Measurements from ENCODE around the gene SNX25. TPM values are rescaled to one million over a fixed set of nuclear protein-coding genes. Genes with fewer than 3 reads are reported as not detected.

Gene SNX25
- total and polyA plus RNA-seq, 4 donors = 2.8 to 13.9 (median 5.0) TPM

DNA sequence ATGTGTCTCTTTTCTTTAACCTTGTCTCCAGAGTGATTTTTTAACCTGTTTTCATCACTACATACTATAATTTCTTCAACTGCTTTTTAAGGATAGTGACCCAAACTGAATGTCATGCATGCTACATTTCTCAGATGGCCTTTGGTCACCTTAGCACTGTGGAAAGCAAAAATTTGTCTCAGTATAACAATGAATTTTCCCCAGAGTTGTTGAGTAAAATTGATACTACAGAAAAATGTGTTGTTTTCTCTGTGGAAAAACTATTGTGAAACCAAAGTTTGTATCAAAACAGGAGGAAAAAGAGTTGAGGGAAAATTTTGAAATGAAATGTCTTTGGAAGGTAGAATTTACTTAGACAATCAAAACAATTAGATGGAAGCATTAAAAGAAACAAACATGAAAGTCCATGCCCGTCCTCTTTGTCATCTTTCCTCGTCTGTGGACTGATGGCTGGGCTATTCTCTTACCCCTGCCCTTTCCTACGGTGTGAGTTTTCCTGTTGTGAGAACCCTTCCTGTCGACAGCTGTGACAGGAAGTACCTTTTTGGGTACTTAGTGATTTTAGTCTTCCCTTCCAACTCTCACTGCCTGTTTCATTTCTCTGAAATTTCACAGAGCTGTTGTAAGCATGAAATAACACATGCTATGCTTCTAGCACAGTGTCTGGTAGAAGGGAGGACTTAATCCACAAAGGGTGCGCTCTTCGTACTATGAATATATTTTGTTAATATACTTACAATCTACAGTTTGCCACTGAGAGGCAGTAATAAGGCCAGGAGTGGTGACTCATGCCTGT is 135.5 kb downstream of the SNX25 start:
- H3K27me3 ChIP-seq (ENCODE audit: control insufficient read depth in 4 of 4, insufficient read depth in 4 of 4, low read length in 3 of 4) = no peaks in the 10 kb centered on the region
- H3K4me3 ChIP-seq (ENCODE audit: low read depth in 1 of 3, low read length in 3 of 3) = no peak overlapping the region
- no peaks in the 10 kb centered on the region for H3K4me1 ChIP-seq (ENCODE audit: control insufficient read depth in 4 of 4, insufficient read depth in 4 of 4, low read length in 3 of 4)
- H3K9me3 ChIP-seq (ENCODE audit: control insufficient read depth in 4 of 4, low read length in 3 of 4) = no peaks in the 10 kb centered on the region
- peaks cover 0 to 13% (median 4%) of the 10 kb centered on the region in 4 donors for H3K36me3 ChIP-seq (ENCODE audit: control insufficient read depth in 4 of 4, insufficient read depth in 3 of 4, low read depth in 1 of 4, low read length in 3 of 4)
- H3K9ac ChIP-seq (ENCODE audit: low read depth in 1 of 2, low read length in 2 of 2) = no peak overlapping the region
- WGBS = 72% methylated on average over 6 of the region's 6 CpGs
- no peak for DNase-seq (ENCODE audit: low spot score)
- no peak overlapping the region for H3K27ac ChIP-seq (ENCODE audit: low read depth in 1 of 2, low read length in 2 of 2)
- TF ChIP-seq ZBTB33 (IDR thresholded peaks at IDR 0.05) (no peak), ATF3 (IDR thresholded peaks at IDR 0.05) (no peak), FOXA1 (IDR thresholded peaks at IDR 0.05) (no peak), GABPA (IDR thresholded peaks at IDR 0.05 in 1 of 2, conservative IDR thresholded peaks at IDR 0.05 in 1 of 2) (no peak), FOXA2 (IDR thresholded peaks at IDR 0.05) (no peak), REST (IDR thresholded peaks at IDR 0.05) (no peak), EGR1 (IDR thresholded peaks at IDR 0.05; ENCODE audit: low read depth in 2 of 2) (no peak), TAF1 (conservative IDR thresholded peaks at IDR 0.05) (no peak), RXRA (IDR thresholded peaks at IDR 0.05) (no peak), HNF4G (IDR thresholded peaks at IDR 0.05) (no peak), RAD21 (IDR thresholded peaks at IDR 0.05) (no peak), YY1 (IDR thresholded peaks at IDR 0.05) (no peak)
- TF ChIP-seq, protein P1, sequence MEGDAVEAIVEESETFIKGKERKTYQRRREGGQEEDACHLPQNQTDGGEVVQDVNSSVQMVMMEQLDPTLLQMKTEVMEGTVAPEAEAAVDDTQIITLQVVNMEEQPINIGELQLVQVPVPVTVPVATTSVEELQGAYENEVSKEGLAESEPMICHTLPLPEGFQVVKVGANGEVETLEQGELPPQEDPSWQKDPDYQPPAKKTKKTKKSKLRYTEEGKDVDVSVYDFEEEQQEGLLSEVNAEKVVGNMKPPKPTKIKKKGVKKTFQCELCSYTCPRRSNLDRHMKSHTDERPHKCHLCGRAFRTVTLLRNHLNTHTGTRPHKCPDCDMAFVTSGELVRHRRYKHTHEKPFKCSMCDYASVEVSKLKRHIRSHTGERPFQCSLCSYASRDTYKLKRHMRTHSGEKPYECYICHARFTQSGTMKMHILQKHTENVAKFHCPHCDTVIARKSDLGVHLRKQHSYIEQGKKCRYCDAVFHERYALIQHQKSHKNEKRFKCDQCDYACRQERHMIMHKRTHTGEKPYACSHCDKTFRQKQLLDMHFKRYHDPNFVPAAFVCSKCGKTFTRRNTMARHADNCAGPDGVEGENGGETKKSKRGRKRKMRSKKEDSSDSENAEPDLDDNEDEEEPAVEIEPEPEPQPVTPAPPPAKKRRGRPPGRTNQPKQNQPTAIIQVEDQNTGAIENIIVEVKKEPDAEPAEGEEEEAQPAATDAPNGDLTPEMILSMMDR (IDR thresholded peaks at IDR 0.05; ENCODE audit: low read depth, low read length, missing input control) = no peak

DNA sequence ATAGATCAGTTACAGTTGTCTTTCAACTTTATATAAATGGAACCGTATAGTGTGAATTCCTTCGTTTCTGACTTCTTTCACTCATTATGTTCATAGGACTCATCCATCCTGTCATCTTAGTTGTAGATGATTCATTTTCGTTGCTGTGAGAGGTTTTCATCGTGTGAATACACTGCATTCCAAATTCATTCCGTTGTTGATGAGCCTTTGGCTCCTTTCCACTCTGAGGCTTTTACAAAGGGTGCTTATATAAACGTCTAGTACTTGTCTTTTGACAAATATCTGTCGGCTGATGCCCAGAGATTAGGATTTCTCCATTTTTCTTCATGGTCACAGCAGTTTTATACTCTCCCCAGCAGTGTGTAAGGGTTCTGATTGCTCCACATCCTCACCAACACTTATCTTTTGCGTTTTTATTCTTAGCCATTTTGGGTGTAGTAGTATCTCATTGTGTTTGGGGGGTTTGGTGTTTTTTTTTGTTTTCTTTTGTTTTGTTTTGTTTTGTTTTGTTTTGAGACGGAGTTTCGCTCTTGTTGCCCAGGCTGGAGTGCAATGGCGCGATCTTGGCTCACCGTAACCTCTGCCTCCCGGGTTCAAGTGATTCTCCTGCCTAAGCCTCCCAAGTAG is 137.7 kb downstream of the SNX25 start:
- Histone ChIP-seq H3K36me3 (ENCODE audit: control insufficient read depth in 4 of 4, insufficient read depth in 3 of 4, low read depth in 1 of 4, low read length in 3 of 4) (peaks cover 0 to 9% (median 4%) of the 10 kb centered on the region in 4 donors), H3K27ac (ENCODE audit: low read depth in 1 of 2, low read length in 2 of 2) (no peak overlapping the region), H3K9ac (ENCODE audit: low read depth in 1 of 2, low read length in 2 of 2) (no peak overlapping the region), H3K27me3 (ENCODE audit: control insufficient read depth in 4 of 4, insufficient read depth in 4 of 4, low read length in 3 of 4) (no peaks in the 10 kb centered on the region), H3K4me1 (ENCODE audit: control insufficient read depth in 4 of 4, insufficient read depth in 4 of 4, low read length in 3 of 4) (no peaks in the 10 kb centered on the region), H3K9me3 (ENCODE audit: control insufficient read depth in 4 of 4, low read length in 3 of 4) (no peaks in the 10 kb centered on the region), H3K4me3 (ENCODE audit: low read depth in 1 of 3, low read length in 3 of 3) (no peak overlapping the region)
- no peak for DNase-seq (ENCODE audit: low spot score)
- 96% methylated on average over 14 of the region's 14 CpGs for WGBS
- no peak for TF ChIP-seq EGR1 (IDR thresholded peaks at IDR 0.05; ENCODE audit: low read depth in 2 of 2)
- TF ChIP-seq REST (IDR thresholded peaks at IDR 0.05) = no peak
- no peak for TF ChIP-seq JUND (IDR thresholded peaks at IDR 0.05)
- no peak for TF ChIP-seq MAX (IDR thresholded peaks at IDR 0.05)
- TF ChIP-seq FOXA1 (IDR thresholded peaks at IDR 0.05) = no peak
- TF ChIP-seq, protein P1 (IDR thresholded peaks at IDR 0.05; ENCODE audit: low read depth, low read length, missing input control) = no peak
- TF ChIP-seq YY1 (IDR thresholded peaks at IDR 0.05) = no peak
- TF ChIP-seq HNF4A (conservative IDR thresholded peaks at IDR 0.05) = no peak

Measured in liver (tissue), 9 donors.